PC-3 (cell line): Measurements from ENCODE around the gene KRTAP12-1. TPM values are rescaled to one million over a fixed set of nuclear protein-coding genes. Genes with fewer than 3 reads are reported as not detected.

Source experiments
- ATAC-seq: fragments of 200-7000 bp; cut with Tn5 transposase; 2 replicates; pipeline ENCODE4 v1.9.1; 2020; ENCODE audit warnings: mild to moderate bottlenecking, moderate library complexity
- BruUV-seq: library from RNA; stranded (reverse); fragments of 400-500 nt; replicated peaks from 2 replicates; lab custom pipeline; 2021; lab: Mats Ljungman, UMichigan
- CTCF ChIA-PET: fragments of 300-600 bp; sonication (Branson Sonifier 250); formaldehyde crosslinking; loops from one replicate; lab custom pipeline; 2022; ENCODE audit warnings: antibody characterized with exemption; lab: Charles Lee
- POLR2A ChIA-PET: fragments of 300-600 bp; sonication (Branson Sonifier 250); formaldehyde crosslinking; loops from one replicate; lab custom pipeline; 2022; ENCODE audit warnings: antibody characterized with exemption; ENCODE audit not compliant: unreplicated experiment; lab: Charles Lee
- DNase-seq: peaks from one replicate; pipeline ENCODE4 v3.0.0-alpha.2; 2015
- H2AFZ ChIP-seq: fragments of 300-600 bp; sonication (generic); 2 replicates; pipeline ENCODE4 v1.6.0; 2016; ENCODE audit warnings: antibody characterized with exemption, low read length
- H3F3A ChIP-seq: fragments of 300-600 bp; sonication (generic); one replicate; pipeline ENCODE4 v1.6.0; 2017; ENCODE audit warnings: antibody characterized with exemption, low read length, control low read depth, mild to moderate bottlenecking; ENCODE audit not compliant: unreplicated experiment
- H3K27ac ChIP-seq: fragments of 300-600 bp; sonication (generic); 2 replicates; pipeline ENCODE4 v1.5.1; 2016; ENCODE audit warnings: mild to moderate bottlenecking, low read length
- H3K27me3 ChIP-seq: fragments of 300-600 bp; sonication (generic); 2 replicates; pipeline ENCODE4 v1.6.1; 2016; ENCODE audit warnings: low read length, mixed read lengths
- H3K36me3 ChIP-seq: fragments of 300-600 bp; sonication (generic); 2 replicates; pipeline ENCODE4 v1.6.1; 2016; ENCODE audit warnings: low read depth, mixed run types, low read length, mixed read lengths
- H3K4me1 ChIP-seq: fragments of 300-600 bp; sonication (generic); 2 replicates; pipeline ENCODE4 v1.5.1; 2016; ENCODE audit warnings: low read length; ENCODE audit not compliant: insufficient read depth
- H3K4me2 ChIP-seq: fragments of 300-600 bp; sonication (generic); 2 replicates; pipeline ENCODE4 v1.6.0; 2016; ENCODE audit warnings: low read length
- H3K4me3 ChIP-seq: fragments of 300-600 bp; sonication (generic); 2 replicates; pipeline ENCODE4 v1.5.1; 2016; ENCODE audit warnings: mild to moderate bottlenecking, low read length, mixed read lengths
- H3K79me2 ChIP-seq: fragments of 300-600 bp; sonication (generic); 2 replicates; pipeline ENCODE4 v1.6.1; 2017; ENCODE audit warnings: low read length, mixed read lengths
- H3K9ac ChIP-seq: fragments of 300-600 bp; sonication (generic); 2 replicates; pipeline ENCODE4 v1.6.0; 2016; ENCODE audit warnings: mild to moderate bottlenecking, low read length
- H3K9me2 ChIP-seq: fragments of 300-600 bp; sonication (generic); replicated peaks from 2 replicates; pipeline ENCODE4 v1.6.1; 2016; ENCODE audit warnings: mixed run types, low read length, mixed read lengths
- H3K9me3 ChIP-seq: fragments of 300-600 bp; sonication (generic); 2 replicates; pipeline ENCODE4 v1.6.1; 2016; ENCODE audit warnings: low read length, mixed read lengths
- H4K20me1 ChIP-seq: fragments of 300-600 bp; sonication (generic); 2 replicates; pipeline ENCODE4 v1.6.1; 2016; ENCODE audit warnings: low read length, mixed read lengths
- EZH2 ChIP-seq: fragments of 300-600 bp; sonication (generic); IDR thresholded peaks from one replicate; pipeline ENCODE4 v1.6.1; 2017; ENCODE audit warnings: antibody characterized with exemption, mild to moderate bottlenecking, low read length; ENCODE audit not compliant: unreplicated experiment
- EZH2phosphoT487 ChIP-seq: fragments of 300-600 bp; sonication (generic); IDR thresholded peaks from 2 replicates; pipeline ENCODE4 v1.6.1; 2018; ENCODE audit warnings: mild to moderate bottlenecking, antibody characterized with exemption, low read length, borderline replicate concordance
- intact Hi-C: fragments of 100-400 bp; cut with micrococcal nuclease; formaldehyde crosslinking; loops from 2 replicates; pipeline ENCODE4 v1.9.0; 2023
- total RNA-seq: library from RNA; depleted of rRNA; stranded (reverse); fragments of >200 nt; gene quantifications from 2 replicates; pipeline ENCODE4 v1.2.3, GENCODE V29; 2014
- TF ChIP-seq, protein P1 (sequence below): fragments of 300-600 bp; sonication (generic); conservative IDR thresholded peaks from 2 replicates; pipeline ENCODE4 v1.5.1; 2017; ENCODE audit warnings: antibody characterized with exemption, low read depth, mild to moderate bottlenecking, low read length

The KRTAP12-1 gene
- total RNA-seq, 1 experiment from 2014 or later = 0.62 TPM

DNA sequence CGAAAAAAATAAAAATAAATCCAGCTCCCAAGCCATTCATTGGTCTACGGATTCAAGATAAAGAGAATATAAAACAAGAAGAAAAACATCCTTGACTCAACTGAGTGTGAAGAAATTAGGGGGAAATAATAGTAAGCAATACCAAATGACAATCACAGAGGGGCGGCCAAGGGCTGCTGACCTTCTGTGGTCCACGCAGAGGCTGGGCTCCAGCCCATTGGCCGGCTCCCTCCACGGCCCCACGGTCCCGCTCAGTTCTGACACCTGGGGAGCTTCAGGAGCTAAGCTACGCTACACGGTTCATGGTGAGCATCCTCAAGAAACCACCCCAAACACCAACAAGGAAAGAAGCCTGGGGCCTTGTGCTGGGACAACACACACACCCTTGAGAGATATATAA is 14.6 kb upstream of the KRTAP12-1 start:
- Histone ChIP-seq H3K79me2 (no peaks in the 10 kb centered on the region), H3K27ac (no peak overlapping the region), H3K27me3 (no peaks in the 10 kb centered on the region), H2AFZ (no peak overlapping the region), H3K4me3 (no peak overlapping the region), H3K36me3 (no peaks in the 10 kb centered on the region), H3K9me3 (peaks cover 17% of the 10 kb centered on the region), H3K4me2 (no peak overlapping the region), H3K9ac (no peak overlapping the region), H3F3A (no peaks in the 10 kb centered on the region), H3K4me1 (no peaks in the 10 kb centered on the region), H4K20me1 (no peaks in the 10 kb centered on the region), H3K9me2 (no peaks in the 10 kb centered on the region)
- no TSS peak for BruUV-seq
- POLR2A ChIA-PET = no interaction called here
- TF ChIP-seq EZH2 = no peak
- no peak for TF ChIP-seq EZH2phosphoT487
- TF ChIP-seq, protein P1, sequence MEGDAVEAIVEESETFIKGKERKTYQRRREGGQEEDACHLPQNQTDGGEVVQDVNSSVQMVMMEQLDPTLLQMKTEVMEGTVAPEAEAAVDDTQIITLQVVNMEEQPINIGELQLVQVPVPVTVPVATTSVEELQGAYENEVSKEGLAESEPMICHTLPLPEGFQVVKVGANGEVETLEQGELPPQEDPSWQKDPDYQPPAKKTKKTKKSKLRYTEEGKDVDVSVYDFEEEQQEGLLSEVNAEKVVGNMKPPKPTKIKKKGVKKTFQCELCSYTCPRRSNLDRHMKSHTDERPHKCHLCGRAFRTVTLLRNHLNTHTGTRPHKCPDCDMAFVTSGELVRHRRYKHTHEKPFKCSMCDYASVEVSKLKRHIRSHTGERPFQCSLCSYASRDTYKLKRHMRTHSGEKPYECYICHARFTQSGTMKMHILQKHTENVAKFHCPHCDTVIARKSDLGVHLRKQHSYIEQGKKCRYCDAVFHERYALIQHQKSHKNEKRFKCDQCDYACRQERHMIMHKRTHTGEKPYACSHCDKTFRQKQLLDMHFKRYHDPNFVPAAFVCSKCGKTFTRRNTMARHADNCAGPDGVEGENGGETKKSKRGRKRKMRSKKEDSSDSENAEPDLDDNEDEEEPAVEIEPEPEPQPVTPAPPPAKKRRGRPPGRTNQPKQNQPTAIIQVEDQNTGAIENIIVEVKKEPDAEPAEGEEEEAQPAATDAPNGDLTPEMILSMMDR = no peak
- no peak for ATAC-seq
- no peak for DNase-seq
- intact Hi-C loops = no loop called here
- CTCF ChIA-PET = interaction anchor here (0.6 kb wide), 1 partner anchor 316 kb away, joined by 3 read pairs; no protein-coding TSS in a partner anchor

DNA sequence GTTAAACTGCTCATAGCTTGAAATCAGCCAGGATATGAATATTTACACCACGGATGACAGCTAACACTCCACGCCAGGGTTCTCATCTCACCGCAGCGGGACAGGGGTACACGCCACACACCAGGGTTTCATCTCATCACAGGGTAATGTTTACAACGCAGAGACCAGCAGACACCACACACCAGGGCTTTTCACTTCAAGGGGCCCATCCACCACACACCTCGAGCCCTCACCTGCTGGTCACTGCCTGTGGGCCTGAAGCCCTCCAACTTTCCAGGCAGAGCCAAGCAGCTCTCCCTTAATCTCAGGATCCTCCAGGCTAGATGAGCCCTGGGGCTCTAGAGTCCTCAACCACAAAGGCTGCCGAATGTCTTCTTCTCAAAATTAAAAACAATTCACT is 13.7 kb upstream of the KRTAP12-1 start:
- TSS peak; percentile 17 for BruUV-seq
- H3K27me3 ChIP-seq = no peaks in the 10 kb centered on the region
- POLR2A ChIA-PET = no interaction called here

DNA sequence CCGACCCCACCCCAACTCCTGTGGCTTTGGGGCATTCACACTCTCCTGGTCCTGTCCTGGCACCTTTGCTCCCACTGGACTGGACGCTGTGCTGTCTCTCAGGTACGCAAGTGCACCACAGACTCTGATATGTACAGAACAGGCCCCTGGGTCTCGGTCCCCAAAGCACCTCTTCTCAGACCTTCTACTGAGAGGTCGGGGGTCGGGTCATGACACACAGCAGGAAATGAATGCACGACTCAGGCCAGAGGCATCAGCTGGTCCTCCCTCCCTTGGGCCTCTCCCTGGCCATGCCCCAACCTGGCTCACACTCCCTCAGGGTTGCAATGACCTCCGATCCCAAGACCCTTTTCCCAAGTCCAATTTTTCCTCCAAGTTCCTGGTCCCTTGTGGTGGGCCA is 13.2 kb upstream of the KRTAP12-1 start:
- H3K9me3 ChIP-seq = peaks cover 17% of the 10 kb centered on the region
- intact Hi-C loops = no loop called here
- H3K79me2 ChIP-seq = no peaks in the 10 kb centered on the region
- ATAC-seq (no peak), DNase-seq (no peak)
- H3K4me1 ChIP-seq = no peaks in the 10 kb centered on the region
- POLR2A ChIA-PET = no interaction called here
- CTCF ChIA-PET = no interaction called here
- H3K36me3 ChIP-seq = no peaks in the 10 kb centered on the region
- no peak overlapping the region for H3K27ac ChIP-seq
- TF ChIP-seq EZH2phosphoT487 = no peak
- TF ChIP-seq, protein P1 = no peak
- TF ChIP-seq EZH2 = no peak
- no peak overlapping the region for H3K4me3 ChIP-seq
- H3K27me3 ChIP-seq = no peaks in the 10 kb centered on the region
- H3K4me2 ChIP-seq = no peak overlapping the region
- no peaks in the 10 kb centered on the region for H3F3A ChIP-seq
- H3K9me2 ChIP-seq = no peaks in the 10 kb centered on the region
- H4K20me1 ChIP-seq = no peaks in the 10 kb centered on the region
- BruUV-seq = no TSS peak
- no peak overlapping the region for H2AFZ ChIP-seq
- no peak overlapping the region for H3K9ac ChIP-seq

More for the DNA sequence above, 13.7 kb upstream of the KRTAP12-1 start:
- CTCF ChIA-PET = interaction anchor here (0.6 kb wide), 1 partner anchor 158 kb away, joined by 3 read pairs; no protein-coding TSS in a partner anchor
- Histone ChIP-seq H3K79me2 (no peaks in the 10 kb centered on the region), H2AFZ (no peak overlapping the region), H3K36me3 (no peaks in the 10 kb centered on the region), H3K27ac (no peak overlapping the region), H3F3A (no peaks in the 10 kb centered on the region), H3K4me3 (no peak overlapping the region), H3K4me1 (no peaks in the 10 kb centered on the region), H3K4me2 (no peak overlapping the region), H3K9me3 (peaks cover 17% of the 10 kb centered on the region), H3K9ac (no peak overlapping the region), H4K20me1 (no peaks in the 10 kb centered on the region), H3K9me2 (no peaks in the 10 kb centered on the region)
- TF ChIP-seq EZH2 (no peak), EZH2phosphoT487 (no peak)
- TF ChIP-seq, protein P1 = no peak
- intact Hi-C loops = no loop called here
- DNase-seq = no peak
- ATAC-seq = no peak
